CD4-positive, alpha-beta T cell treated with Interferon gamma for 1 hour (primary cell): ENCODE measurements around the gene BLM.

Source experiments
- DNase-seq: peaks from one replicate; pipeline ENCODE4 v3.0.0-alpha.2; 2020

Gene BLM

DNA sequence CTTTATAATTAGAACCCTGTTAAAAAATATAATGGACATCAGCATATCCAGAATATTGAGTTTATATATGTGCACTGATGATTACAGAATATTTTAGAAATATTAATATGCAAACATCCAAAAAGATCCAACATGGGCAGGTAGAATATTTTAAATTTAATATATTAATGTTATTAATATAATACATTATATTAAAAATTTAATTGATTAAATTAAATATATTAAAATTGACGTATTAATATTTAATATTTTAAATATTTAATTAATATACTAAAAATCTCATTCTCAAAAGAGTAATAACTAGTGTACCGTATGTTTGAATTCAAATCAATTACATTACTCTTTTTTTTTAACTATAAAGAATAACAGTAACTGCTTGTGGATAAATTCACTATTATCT, 77.4 kb downstream of the BLM start:
- no peak for DNase-seq

DNA sequence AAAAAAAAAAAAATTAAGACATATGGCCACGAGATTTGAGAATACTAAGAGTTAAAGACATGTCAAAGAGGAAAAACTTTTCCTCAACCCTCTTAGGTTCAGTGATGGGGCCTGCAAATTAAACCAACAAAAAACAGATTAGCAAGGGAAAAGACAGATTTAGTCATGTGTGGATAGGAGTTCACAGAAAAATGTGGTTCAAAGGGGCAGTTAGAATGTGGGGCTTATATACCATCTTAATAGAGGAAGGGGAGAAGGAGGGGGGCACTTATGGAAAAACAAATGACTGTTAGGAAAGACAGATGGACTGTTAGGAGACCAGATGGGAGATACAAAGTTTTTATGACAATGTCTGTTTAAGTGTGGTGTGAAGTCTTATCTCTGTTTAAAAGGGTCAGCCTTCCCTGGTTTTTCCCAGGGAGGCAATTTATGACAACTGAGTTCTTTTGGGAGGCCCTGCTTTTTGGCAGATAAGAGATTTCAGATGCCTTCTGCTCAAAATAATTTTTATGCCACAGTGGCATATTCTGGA, 82.6 kb downstream of the BLM start:
- DNase-seq = no peak

DNA sequence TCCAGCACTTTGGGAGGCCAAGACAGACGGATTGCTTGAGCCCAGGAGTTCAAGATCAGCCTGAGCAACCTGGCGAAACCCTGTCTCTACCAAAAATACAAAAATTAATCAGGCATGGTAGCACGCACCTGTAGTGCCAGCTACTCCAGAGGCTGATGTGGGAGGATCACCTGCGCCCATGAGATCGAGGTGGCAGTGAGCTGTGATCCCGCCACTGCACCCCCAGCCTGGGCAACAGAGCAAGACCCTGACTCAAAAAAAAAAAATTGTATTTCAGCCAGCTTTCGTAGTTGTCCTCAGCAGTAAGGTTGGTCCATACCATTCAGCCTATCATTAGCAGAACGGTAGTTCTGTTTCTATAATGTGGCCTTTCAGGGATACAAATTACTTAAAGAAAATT, 84.7 kb downstream of the BLM start:
- DNase-seq = no peak

DNA sequence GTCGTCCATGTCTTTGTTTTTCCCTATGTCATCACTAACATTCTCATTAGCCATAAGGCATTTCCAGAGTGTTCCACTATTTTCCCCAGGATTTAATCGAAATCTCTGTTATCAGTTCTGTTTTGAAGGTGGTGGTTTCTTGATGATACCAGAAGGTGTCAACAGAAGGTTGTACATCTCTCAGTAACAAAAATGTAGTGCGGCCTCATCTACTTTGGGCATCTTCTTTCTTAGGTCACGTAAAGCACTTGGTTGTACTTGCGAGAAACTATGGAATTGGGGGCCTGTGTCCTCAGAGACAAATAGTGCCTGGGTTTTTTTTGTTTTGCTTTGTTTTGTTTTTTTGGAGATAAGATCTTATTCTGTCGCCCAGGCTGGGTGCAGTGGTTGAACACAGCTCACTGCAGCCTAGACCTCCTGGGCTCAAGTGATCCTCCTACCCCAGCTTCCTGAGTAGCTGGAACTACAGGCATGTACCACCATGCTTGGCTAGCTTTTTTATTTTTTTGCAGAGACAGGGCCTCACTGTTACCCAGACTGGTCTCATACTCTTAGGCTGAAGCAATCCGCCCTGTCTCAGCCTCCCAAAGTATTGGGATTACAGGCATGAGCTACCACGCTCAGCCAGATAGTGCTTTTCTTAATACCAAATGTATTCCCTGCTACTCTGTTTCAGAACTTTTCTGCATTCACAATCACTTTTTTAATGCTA, 90.1 kb downstream of the BLM start:
- no peak for DNase-seq

DNA sequence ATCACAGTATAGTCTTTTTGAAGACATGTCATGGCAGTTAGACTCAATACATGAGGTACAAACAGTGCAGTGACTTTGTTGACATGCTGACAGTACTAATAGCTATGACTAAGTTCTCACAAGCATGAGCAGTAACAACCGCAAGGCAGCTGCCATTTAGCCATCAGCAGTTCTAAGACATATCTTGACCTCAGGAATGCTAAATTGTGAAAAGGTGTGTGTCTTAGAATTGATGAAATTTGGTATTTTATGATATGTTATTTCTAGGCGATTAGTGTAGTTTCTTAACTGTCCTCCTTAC, 90.6 kb downstream of the BLM start:
- DNase-seq = no peak

DNA sequence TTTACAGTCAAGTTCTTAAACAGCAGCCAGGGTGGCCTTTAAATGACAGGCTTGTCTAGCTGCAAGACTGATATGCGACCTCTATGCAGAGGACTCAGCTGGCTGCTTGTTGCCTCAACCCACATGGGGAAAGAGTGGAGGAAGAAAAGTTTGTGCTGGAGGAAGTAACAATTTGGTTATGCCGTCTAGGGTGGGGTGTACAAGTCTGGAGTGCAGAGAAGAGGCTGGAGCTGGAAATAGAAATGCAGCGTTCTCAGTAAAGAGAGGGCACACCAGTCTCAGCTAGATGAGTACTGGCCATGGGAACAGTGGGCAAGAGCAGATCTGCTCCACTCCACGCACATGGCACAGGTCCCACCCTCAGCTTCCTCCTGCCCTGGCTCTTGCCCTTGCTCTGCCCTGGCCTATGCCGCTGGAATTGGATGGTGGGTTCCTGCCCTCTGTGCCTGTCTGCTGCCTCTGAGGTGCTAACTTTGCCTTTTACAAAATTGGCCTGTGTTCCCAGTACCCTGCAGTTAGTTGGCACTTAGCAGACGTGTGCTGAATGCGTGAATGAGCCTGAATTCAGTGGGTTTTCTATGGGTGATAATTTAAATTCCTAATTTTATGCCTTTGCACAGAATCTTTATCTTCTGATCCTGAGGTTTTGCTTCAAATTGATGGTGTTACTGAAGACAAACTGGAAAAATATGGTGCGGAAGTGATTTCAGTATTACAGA, 91.5 kb downstream of the BLM start:
- no peak for DNase-seq

DNA sequence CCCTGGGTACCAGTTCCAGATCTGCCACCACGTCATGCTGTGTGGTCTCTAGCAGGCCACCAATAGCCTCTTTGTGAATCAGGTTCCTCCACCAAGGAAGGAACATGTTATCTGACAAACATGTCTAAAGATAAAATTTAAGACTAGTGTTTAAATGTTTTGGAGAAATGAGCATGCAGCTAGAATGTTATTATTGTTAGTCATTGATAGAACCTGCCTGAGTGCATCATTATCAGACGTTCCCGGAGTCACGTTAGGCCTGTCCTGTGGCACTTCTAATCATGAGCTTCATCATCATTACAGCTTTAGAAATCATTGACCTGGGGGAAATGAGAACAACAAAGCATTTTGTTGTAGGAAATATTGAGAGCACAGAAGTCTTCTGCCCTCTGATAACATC, 92.4 kb downstream of the BLM start:
- no peak for DNase-seq

DNA sequence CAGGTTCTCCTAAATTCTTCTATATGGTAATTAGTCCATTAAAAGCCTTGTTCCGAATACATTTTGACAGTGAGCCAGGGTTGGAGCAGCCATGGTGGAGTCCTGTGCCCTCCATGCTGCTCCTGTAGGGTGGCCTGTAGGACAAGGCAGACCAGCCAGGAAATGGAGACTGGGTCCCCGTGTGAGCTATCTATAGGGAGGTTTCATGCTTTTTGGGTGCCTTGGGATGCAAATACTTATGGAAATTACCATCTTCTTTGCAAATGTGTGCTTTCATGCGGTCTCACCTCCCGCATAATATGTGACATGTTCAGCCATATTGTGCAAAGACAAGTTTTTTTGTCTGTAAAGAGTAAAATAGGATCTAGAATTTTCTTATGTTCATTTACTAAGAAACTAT, 93.2 kb downstream of the BLM start:
- no peak for DNase-seq

- no peak for DNase-seq
These were observed 95.2 kb downstream of the BLM start for GRCh38 chr15:90812171-90812957.

DNA sequence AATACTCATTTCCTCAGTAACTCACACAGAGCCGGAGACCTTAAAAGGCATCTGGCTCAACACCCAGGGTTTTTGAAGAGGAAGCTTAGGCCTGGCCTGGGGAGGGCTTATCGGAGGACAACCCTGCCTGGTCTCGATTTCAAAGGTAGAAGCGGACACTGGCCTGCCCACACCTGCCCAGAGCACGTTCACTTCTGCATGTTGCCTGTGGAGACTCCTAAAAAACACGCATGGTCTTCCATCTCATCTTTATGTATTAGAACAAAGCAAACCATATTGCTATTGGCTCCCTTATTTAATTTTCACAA, 95.8 kb downstream of the BLM start:
- DNase-seq = no peak

DNA sequence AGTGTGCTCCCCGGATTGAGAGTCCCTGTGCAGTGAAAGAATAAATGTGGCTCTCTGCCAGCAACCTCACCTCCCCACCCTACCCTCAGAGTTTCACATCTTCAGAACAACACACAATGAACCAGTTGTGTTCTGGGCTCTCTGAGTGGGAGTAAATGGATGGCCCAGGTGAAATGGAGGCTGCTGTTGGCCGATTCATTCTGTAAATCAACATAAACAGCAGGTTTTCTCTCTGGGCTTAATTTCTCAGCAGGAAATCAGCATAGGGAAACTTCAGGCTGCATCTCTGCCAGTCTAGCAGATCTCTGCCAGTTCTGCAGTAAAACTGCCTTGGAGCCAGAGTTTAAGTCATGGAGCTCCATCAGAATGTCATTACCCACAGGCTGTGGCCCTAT, 96.6 kb downstream of the BLM start:
- DNase-seq = no peak

GRCh38 chr15:90814191-90814821, 97.2 kb downstream of the BLM start:
- no peak for DNase-seq

- peak; percentile 30 for DNase-seq
These were observed 99.4 kb downstream of the BLM start for GRCh38 chr15:90816401-90817116.

DNA sequence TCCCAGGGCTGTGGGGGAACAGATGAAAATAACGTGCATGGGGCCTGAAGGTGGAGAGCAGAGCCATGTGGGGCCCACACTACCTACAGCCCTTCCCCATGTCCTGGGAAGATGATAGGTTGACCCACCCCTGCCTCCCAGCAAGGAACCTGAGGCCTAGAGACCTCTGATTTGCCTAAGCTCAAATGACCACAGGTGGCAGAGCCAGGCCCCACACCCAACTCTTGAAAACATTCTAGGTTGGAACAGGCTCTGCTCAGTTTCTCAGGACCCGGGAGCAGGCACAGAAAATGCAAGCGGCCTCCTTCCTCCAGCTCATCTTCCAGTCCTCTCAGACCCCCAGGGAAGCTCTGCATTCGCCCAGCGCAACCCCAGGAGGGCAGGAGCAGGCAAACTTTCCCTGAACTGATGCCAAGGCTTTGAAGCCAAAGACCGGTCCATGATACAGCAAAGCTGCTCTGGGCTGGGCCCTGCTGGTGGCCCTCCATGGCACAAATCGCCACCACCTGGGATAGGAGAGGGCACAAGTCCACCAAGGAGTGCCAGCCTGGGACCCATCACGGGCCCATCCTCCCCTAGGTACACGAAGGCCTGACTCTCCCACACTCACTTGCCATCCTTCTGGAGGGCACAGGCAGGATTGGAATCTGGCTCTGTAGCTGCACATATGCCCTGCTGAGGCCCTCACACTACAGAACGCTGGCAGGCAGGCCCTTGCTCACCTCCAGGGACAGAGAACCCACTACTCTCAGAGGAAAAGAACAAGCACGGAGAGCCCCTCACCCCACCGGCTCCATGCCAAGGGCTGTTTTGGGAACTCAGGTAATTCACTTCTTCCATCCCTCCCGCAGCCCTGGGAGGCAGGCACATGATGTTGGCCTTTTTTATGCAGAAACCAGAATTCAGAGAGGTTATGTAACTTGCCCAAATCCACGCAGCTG, 100.2 kb downstream of the BLM start:
- DNase-seq = no peak

GRCh38 chr15:90818251-90819210, 101.4 kb downstream of the BLM start:
- DNase-seq = peak; percentile 75

- DNase-seq = no peak
These were observed 102.2 kb downstream of the BLM start for GRCh38 chr15:90819390-90819789.

DNA sequence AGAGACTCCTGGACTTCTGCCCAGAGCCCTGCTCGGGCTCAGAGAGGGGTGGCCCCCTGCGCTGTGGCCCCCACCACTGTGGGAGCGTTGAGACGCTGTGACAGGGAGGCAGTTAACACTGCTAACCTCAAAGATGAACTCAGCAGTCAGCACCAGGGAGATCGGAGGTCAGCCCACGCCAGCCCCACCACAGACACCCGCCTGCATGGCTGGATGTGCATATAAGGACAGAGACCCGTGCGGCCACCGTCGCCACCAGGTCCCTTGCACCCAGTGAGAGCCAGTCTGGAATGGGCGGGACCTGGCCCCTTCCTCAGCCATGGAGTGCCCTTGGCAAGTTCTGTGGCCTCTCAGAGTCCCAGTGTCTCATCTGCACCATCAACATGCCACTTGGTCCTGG, 102.7 kb downstream of the BLM start:
- no peak for DNase-seq

DNA sequence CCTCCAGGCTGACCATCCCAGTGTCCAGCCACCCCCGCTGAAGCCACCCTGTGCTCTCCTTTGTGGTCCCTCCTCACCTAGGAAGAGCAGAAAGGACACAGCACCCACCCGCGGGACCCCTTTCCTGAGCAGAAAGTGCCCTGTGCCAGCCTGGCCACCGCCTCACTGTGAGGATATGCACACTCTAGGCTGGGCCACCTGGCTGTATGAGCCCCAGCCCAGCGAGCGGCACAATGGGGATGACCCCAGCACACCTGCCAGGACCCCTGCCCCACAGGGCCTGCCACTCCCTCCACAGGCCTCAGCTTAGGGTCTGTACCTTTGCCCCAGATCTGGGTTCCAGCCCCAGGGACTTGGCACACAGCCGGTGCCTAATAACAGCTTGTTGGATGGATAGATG, 103.3 kb downstream of the BLM start:
- no peak for DNase-seq

DNA sequence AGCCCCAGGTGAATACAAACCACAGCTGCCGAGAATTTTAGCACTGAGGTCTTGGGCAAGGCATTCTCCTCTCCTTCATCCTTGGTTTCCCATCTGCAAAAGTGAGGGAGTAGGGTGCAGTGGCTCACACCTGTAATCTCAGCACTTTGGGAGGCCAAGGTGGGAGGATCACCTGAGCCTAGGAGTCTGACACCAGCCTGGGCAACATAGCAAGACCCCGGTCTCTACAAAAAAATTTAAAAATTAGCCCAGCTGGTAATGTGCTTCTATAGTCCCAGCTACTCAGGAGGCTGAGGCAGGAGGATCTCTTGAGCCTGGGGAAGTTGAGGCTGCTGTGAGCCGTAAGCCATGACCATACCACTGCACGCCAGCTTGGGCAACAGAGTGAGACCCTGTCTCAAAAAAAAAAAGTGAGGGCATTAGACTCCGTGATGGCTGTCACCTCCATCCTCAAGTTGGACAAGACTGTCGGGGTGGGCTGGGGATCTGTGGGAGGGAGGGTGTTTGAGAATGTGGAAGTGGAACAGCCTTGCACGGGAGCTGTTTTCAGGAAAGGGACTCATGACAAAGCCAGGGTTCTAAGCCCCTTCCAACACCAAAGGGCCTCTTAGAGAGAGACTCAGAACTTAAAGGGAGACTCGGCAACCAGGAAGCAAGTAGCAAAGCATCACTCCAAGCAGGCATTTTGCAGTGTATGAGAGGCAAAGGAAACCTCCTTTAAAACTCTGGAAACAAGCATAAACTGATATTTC, 105.2 kb downstream of the BLM start:
- DNase-seq = no peak

- DNase-seq = no peak
These were observed 106.4 kb downstream of the BLM start for GRCh38 chr15:90823455-90823974.
